ENCODE data around the gene IDH3G. TPM values are rescaled to one million over a fixed set of nuclear protein-coding genes. Genes with fewer than 3 reads are reported as not detected.
"Not testable (repeated sequence)": the region's sequence is repeated elsewhere in the genome, so short reads cannot be mapped to it uniquely, and the experiment has no call there.

Gene IDH3G
- polyA plus RNA-seq, 12 donors, result 37.1 to 73.0 (median 39.8) TPM; not detected in 1

DNA sequence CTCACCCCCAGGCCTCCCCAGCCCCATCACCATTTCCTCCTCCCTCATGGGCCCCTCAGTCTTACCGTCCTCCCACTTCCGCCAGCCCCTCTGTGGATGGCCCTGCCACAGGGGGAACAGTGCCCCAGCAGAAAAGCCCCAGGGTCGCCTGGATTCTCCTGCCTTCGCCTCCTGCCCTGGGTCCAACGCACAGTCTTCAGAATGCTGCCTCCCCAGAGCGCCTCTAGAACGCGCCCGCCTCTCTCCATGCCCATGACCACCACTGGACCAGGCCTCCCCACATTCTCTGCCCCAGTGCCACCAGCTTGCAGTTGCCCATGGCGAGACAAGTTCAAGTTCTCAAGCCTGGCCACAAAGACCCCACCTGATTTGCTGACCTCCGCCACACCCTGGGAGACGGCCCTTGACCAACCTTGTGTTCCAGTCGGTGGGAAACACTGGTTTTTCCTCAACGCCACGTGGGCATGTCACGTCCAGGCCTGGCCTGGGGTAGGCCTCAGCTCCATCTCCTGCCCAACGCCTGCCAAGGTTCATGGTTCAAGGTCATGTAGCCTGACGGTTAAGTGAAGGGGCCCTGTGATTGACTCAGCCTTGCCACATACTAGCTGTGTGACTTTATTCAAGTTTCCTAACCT, 30.8 kb downstream of the IDH3G start:
- DNase-seq, result no peak

DNA sequence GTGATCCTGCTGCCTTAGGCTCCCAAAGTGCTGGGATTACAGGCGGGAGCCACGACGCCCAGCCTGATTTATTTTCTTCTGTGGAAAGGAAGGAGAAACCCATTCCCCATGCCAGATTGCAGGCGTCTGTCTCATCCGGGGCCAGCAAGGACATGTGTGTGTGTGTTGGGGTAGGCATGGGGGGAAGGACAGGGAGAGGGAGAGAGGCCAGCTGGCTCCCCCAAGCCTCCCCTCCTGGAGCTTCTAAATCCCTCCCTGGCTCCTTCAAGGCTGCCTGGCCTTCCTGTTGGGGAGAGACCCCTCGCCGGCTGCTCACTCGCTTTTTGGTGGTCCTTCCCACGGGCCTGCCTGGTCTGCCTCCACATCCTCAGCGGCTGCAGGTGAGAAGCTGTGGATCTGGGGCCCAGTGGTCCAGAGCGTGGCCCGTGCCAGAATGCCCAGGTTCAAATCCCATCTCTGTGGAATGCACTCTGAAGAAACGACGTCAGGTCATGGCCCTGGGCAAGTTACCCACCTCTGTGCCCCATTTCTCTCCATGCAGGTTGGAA, 31.5 kb downstream of the IDH3G start:
- DNase-seq, result no peak

- no peak for DNase-seq
Measured at GRCh38 chrX:153761863-153762262, 32.3 kb downstream of the IDH3G start.

GRCh38 chrX:153755136-153755535, 39.0 kb downstream of the IDH3G start:
- no peak for DNase-seq

GRCh38 chrX:153750127-153750774, 43.9 kb downstream of the IDH3G start:
- DNase-seq, result no peak

DNA sequence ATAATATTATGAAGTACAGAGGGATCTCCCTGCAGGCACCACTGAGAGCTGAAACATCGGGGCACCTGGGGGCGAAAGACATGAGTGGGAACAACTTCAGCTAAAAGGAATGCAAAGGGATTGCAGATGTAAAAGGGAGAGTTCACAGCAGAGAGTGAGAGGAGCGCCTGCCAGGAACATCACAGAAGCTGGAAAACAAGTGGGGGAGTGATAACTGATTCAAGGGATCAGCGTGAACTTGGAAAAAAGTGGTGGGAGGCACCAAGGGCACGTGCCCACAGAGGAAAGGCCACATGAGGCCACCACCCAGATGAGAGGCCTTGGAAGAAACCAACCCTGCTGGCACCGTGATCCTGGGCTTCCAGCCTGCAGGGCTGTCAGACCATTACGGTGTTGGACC, 45.2 kb downstream of the IDH3G start:
- DNase-seq, result not testable (repeated sequence)

DNA sequence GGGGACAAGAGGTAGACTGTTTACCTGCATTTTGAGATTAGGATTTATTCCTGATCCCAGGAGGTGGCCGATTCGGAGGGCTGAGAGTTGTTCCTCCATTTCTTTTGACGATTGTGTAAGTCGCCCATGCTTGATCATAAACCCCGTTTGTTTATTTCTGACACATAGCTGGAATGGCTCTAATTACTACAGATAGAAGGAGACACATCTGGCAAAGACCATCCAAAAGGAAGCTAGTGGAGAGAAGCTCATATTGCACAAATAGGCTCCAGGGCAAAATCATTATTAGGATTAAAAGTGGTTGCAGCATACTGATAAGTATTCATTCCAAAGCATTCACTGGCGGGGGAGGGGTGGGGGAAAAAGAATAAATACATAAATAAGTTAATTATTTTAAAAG, 47.2 kb downstream of the IDH3G start:
- not testable (repeated sequence) for DNase-seq

DNA sequence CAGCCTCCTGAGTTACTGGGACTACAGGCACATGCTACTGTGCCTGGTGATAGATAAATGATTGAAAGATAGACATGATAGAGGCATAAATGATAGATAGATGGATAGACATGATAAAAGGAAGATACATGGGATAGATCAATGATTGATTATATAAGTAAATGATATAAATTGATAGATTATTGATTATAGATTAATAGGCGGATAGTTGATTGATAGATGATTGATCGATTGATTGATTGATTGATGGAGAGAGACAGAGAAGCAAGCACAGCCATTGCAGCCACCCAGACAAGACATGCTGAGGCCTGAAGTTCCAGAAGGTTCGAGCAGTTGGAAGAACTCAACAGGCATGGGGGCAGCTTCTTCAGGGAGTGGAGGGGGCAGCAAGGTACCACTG, 47.8 kb downstream of the IDH3G start:
- DNase-seq, result no peak

DNA sequence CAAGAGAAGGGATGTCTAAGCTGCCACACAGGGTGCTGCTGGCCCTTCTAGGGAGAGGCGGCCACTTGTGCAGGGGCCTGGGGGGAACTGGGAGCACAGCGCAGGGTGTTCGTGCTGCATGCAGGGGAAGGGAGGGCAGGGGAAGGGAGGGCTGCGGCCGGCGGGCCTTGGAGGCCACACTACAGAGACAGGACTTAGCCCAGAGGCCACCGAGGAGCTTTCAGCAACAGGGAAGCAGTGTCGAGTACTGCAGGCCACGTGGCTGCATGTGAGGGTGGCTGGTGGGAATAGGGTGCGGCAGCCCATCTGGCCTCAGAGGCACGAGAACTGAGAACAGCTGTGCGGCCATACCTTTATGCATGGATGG, 49.1 kb downstream of the IDH3G start:
- DNase-seq, result not testable (repeated sequence)

GRCh38 chrX:153744210-153745066, 49.7 kb downstream of the IDH3G start:
- DNase-seq, result no peak

- not testable (repeated sequence) for DNase-seq
Measured at GRCh38 chrX:153743468-153744209, 50.5 kb downstream of the IDH3G start.

DNA sequence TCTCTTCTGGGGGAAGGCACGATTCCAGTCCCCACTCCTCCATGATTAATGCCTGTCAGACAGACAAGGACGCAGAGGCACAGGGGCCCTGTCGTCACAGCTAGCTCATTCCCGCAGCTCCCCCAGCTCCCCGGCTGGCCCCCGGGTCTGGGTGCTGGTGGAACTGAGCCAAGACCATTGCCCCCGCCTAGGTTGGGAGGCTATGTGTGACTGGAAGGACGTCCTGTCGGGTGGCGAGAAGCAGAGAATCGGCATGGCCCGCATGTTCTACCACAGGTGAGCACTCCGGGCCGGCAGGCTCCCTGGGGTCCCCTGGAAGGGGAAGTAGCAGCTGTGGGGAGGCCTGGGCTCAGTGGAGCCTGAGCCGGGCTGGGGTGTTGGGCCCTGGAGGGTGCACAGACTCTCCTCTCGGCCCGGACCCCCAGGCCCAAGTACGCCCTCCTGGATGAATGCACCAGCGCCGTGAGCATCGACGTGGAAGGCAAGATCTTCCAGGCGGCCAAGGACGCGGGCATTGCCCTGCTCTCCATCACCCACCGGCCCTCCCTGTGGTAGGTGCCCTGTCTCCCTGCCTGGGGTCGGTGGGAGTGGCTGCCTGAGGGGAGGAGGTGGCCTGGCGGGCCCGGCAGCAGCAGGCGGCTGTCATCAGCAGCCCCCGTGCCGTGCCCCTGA, 51.2 kb downstream of the IDH3G start:
- DNase-seq, result not testable (repeated sequence)

DNA sequence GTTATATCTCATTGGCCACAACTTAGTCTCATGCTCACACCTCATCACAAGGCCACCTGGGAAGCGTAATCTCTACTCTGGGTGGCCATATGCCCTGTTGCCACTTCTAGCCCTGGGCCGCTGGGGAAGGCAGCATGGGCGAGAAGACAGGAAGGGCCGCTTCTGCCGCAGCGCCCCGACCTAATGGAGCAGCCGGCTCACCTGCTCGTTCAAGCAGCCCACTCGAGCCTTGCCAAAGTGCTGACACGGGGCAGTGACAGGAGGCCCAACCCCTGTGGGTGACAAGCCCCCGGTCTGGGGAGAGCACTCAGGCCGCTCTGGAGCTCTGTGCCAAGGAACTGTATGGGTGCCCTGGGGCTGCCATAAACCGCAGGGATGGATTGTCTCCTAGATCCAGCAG, 52.1 kb downstream of the IDH3G start:
- not testable (repeated sequence) for DNase-seq

DNA sequence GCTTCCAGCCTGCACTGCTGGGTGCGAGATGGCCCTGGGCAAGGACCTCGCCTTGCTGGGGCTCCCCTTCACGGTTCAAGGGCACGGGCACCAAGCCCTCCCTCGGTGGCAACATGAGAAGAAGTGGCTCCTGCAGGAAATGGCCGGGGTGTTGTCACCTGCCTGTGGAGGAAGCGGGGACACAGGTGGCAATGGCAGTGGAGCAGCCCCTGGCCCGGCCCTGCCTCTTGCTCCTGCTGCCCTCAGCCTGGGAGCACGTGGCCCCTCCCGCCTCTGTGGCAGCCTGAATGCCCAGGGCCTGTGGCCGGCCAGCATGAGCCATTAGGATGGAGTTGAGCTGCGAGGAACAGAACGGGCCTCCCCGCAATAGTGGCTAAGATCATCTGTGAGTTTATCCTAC, 52.7 kb downstream of the IDH3G start:
- DNase-seq, result no peak

- no peak for DNase-seq
Measured at GRCh38 chrX:153740631-153741222, 53.4 kb downstream of the IDH3G start.

DNA sequence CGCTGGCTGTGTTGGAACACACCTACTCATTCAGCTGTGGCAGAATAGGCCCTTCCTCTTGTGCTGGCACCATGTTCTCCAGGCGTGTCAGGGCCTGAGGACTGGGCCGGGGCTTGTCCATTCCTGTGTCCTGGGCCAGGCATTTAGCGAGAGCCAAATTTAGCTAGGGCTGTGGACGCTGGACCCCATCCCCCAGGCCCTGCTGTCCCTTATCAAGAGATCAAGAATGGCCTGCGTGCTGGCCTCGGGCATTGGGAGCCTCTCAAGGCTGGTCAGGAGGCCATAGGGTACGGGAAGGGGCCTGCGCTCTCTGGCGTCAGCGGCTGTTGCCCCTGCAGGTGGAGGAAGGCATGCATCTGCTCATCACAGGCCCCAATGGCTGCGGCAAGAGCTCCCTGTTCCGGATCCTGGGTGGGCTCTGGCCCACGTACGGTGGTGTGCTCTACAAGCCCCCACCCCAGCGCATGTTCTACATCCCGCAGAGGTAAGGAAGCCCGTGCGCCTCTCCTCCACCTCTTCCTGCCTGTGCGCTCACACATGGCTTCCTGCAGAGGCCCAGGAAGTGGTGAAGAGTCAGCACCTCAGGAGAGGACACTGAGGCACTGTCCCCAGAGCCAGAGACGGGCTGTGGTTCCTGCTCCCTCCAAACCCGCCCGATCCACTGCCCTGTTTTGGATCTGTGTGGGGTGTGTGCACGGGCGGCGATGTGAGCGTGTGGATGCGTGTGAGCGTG, 54.3 kb downstream of the IDH3G start:
- DNase-seq, result no peak

DNA sequence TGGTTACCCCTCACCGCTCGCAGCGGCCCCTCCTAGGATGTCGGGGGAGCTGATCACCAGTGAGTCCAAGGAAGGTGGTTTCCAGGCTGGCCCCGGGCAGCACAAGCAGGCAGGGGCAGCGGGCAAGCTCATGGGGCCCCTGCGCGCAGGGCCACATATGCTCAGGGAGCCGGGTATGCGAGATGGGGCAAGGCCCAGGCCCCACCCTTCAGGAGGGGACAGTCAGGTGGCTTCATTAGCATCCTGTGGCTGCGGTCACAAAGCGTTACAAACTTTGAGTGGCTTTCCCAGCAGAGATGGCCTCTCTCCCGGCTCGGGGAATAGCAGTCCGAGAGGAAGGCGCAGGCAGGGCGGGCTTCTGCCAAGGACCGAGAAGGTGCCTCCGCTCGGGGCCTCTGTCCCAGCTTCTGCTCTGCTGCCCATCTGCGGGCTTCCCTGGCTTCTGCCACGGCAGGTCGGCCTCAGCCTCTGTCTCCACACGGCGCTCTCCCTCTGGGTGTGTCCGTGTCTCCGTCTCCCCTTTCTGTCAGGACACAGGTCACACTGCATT, 56.0 kb downstream of the IDH3G start:
- no peak for DNase-seq

DNA sequence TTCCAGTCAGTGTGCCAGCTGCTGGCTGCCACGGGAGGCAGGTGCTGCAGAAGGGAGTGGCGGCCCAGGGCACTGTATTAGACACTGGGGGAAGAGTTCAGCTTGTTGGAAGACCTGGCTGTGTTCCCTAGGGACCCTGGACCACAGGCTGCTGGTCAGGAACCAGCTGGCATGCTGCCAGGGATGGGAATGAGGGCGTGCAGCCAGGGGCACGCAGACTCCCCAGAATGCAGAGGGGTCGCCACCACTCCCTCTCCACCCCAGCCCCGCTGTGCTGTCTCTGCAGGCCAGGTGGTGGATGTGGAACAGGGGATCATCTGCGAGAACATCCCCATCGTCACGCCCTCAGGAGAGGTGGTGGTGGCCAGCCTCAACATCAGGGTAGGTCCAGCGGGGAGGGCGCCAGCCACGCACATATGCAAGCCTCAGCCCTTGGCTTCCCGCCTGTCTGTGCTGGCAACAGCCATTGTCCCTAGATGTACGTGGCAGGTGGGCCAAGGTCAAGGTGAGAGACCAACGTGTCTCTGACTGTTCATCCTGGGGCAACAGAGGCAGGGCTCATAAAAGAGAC, 57.2 kb downstream of the IDH3G start:
- DNase-seq, result no peak

DNA sequence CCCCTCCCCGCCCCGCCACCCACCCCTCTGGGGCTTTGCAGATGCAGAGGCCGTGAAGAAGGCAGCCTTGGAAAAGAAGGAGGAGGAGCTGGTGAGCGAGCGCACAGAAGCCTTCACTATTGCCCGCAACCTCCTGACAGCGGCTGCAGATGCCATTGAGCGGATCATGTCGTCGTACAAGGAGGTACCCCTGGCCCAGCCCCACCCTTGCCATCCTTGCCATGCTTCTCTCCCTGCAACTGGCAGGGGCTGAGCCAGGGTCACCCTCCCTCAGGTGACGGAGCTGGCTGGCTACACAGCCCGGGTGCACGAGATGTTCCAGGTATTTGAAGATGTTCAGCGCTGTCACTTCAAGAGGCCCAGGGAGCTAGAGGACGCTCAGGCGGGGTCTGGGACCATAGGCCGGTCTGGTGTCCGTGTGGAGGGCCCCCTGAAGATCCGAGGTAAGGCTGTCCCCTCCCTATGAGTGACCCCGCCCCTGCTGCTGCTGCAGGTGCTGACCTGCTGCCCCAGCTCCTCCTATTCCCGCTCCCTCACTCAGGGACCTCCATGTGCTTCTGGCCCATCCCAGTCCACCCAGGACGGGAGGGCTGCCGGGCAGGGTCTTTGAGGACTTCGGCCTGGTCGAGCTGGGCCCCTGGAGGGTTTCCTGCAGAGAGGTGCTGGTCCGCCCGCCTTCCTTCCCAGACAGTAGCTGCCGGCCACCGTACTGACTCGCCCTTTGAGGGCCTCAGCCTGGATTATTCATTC, 57.9 kb downstream of the IDH3G start:
- DNase-seq, result no peak
